GM21390 (cell line): ENCODE data around the gene NPHP4.
"Not testable (repeated sequence)": the region's sequence is repeated elsewhere in the genome, so short reads cannot be mapped to it uniquely, and the experiment has no call there.

ENCODE experiments used
- ATAC-seq: cut with Tn5 transposase; IDR thresholded peaks from one replicate; pipeline ENCODE4 v1.9.1; 2021; ENCODE audit not compliant: unreplicated experiment

Gene NPHP4

GRCh38 chr1:5936621-5937372 lies 55.4 kb downstream of the NPHP4 start:
- no peak for ATAC-seq

- no peak for ATAC-seq
Observed at GRCh38 chr1:5936126-5936525, 56.1 kb downstream of the NPHP4 start.

- no peak for ATAC-seq
Observed at GRCh38 chr1:5935026-5935425, 57.2 kb downstream of the NPHP4 start.

GRCh38 chr1:5934058-5934884 lies 58.0 kb downstream of the NPHP4 start:
- ATAC-seq, result no peak

- ATAC-seq, result no peak
Observed at GRCh38 chr1:5933676-5934057, 58.6 kb downstream of the NPHP4 start.

- ATAC-seq, result no peak
Observed at GRCh38 chr1:5933050-5933449, 59.2 kb downstream of the NPHP4 start.

GRCh38 chr1:5928714-5929400 lies 63.4 kb downstream of the NPHP4 start:
- ATAC-seq, result no peak

- ATAC-seq, result no peak
Observed at GRCh38 chr1:5927506-5928370, 64.5 kb downstream of the NPHP4 start.

GRCh38 chr1:5926686-5927435 lies 65.4 kb downstream of the NPHP4 start:
- no peak for ATAC-seq

- ATAC-seq, result not testable (repeated sequence)
Observed at GRCh38 chr1:5922700-5923330, 69.4 kb downstream of the NPHP4 start.

- ATAC-seq, result no peak
Observed at GRCh38 chr1:5921671-5922070, 70.6 kb downstream of the NPHP4 start.

GRCh38 chr1:5921129-5921528 lies 71.1 kb downstream of the NPHP4 start:
- ATAC-seq, result no peak

GRCh38 chr1:5920201-5920600 lies 72.0 kb downstream of the NPHP4 start:
- ATAC-seq, result no peak

GRCh38 chr1:5918275-5918649 lies 74.0 kb downstream of the NPHP4 start:
- ATAC-seq, result no peak

- ATAC-seq, result no peak
Observed at GRCh38 chr1:5917591-5918274, 74.5 kb downstream of the NPHP4 start.

- no peak for ATAC-seq
Observed at GRCh38 chr1:5917281-5917590, 75.0 kb downstream of the NPHP4 start.

GRCh38 chr1:5916572-5917280 lies 75.5 kb downstream of the NPHP4 start:
- no peak for ATAC-seq
